ENCODE measurements around the gene CHD6.

The CHD6 gene

DNA sequence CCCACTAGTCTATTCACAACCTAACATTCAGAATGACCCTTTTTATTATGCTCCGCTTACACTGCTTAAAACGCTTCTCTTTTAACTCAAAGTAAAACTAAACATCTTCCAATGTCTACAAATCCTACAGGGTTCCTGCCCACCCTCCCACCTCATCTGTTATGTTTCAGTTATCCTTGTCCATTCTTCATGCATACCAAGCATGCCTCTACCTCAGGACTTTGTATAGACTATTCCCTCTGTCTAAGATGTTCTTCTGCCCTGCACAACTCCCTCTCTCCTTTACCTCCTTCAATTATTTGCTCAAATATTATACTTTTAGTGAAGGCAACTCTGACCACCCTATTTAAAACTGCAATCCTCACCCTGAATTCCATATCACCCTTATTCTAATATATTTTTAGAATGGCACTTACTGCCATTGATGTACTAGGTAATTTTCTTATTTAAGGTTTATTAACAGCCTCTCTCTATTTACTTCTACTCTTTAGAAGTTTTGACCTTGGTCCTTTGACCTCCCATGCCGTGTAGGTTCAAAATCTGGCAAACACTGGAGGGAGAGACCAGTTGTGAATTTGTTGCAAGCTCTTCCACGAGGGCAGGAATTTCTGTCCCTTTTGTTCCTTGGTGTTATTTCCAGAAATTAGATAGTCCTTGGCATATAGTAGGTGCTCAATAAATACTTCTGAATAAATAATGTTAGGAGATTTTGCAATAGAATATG is 111.8 kb downstream of the CHD6 start:
- no peak for DNase-seq

DNA sequence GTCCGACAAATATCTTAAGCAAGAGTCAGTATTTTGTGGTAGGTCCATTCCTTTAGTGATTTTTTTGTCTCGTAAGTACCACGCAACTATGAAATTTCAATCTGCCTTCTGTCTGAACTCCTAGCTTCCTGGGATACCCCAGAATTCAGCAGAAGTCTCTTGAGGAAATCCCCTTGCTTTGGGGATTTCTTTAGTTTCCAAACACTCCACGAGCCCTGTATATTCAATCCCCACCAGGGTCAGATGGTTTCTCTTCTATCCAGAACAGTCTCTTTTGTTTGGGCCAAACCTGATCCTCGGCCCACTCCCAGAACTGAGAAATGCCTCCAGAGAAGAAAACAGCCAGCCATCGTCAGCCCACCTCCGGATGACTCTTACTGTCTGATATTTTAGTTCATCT is 113.0 kb downstream of the CHD6 start:
- no peak for DNase-seq

DNA sequence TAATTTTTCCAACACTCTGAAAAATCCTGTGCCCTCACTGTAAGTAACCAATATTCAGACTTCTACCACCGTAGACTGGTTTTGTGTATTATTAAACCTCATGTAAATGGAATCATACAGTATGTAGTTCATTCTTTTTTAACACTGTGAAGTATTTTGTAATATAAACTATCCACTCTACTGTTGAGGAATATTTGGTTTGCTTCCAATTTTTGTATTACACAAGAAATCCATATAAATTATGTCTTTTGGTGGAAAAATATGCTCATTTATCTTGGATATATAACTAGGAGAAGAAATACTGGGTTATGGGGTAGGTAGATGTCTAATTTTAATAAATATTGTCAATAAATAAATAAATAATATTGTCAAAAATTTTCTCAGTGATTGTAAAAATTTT is 116.8 kb downstream of the CHD6 start:
- DNase-seq = no peak

DNA sequence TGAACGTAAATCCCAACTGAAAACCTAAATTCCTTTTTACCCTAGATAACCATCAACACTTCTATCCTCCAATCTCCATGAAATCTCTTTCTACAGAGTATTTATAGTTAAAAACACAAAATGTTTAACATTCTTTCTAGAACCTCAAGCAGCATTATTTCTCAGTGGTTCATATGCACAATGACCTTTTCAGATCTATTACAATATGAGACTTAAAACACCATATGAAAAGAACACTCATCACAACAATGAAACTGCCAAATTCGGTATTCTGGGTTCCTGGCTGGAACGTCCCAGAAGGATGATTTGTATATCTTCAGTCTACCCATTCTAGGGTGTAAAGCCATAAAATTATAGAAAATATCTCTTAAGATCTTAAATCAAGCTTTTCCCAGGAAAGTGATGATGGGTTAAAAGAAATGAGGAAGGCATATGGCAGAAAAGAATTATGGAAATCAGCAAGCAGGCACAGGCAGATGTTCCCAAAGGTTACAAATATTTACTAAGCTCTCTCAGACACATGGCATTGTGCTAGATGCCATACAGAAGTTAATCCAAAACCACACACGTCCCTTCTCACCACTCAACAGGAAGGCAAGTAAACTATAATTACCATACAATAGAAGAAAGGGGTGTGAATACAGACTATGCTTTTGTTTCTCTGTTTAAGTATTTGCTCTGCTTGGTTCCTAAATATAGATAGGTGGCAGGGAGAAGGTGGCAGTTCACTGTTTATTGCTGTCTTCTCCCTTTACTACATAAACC is 118.0 kb downstream of the CHD6 start:
- no peak for DNase-seq

DNA sequence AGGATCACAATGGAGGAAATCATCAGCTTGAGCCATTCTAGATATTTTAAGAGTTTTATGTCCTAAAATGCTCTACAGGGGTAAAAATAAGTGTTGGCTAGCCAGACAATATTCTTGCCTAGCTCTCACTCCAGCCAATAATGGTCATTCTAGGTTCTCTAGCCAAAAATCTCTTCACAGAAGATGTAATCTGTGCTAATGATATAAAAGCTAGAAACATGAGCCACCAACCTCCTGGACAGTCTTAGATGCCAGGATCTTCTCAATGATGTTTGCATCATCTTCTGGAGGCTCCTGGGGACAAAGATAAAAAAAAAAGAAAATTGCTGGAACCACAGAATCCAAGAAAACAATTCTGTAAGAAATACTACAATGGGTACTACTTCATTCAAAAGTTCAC is 119.1 kb downstream of the CHD6 start:
- DNase-seq = no peak

DNA sequence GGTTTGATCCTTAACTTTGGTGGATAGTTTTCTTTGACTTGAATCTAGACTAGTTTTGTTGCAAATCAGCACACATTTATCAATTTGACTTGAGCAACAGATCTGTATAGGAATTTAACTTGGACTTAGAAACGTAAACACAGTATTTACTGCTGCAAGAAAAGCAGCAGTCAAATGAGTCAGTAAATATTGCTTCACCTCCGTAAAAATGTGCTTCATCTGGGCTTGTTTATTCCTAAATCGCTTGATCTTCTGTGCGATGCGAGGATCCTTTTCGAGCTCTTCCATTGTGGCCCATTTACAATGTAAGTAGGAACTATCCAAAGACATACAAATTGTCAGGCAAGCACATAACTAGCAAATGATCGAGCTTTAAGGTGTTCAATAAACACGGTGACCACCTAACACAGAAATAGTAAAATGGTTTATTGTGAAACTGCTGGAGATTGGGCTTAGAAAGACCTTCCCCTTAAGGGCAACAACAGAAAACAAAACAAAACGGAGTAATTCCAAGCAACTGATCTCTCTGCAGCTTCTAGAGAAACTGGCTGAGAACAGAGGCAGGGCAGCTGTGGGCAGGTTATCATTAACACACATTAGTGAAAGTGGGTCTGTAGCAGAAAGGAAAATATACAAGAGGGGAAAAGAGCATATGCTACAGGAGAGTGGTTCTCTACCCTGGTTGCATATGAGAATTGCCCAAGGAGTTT is 120.8 kb downstream of the CHD6 start:
- DNase-seq = no peak

DNA sequence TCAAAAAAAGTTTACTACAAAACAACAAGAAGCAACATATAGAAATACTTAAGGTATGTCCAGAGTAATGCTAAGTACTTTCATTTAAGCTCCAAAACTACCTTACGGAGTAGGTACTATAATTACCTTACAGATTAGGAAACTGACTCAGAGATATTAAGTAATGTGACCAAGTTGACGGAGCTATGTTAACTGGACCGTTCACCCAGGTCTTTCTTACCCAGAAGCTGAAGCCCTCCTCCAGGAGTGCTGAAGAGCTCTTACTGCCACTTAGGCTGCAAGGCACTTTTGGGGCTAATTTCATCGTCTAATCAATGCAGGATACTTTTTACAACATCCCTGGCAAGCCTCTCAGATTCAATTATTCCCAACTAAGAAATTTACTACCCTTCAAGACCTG is 123.7 kb downstream of the CHD6 start:
- DNase-seq = no peak

DNA sequence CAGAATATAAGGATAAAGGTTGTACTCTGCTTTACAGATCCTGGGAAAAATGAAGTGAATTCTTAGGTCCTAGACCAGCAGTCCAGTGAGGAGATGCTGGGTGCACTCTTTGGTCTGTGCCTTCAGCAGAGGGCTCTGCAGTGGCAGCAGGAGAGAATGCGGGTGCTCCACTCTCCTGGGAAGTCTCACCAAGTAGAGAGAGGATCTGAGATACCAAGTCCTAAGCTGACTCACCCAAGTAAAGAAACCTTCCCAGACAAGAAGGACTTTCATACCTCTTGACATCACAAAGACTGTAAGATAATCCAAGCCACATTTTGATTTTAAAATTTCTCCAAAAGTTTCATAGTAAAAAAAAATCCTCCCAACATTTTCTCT is 134.6 kb downstream of the CHD6 start:
- no peak for DNase-seq

DNA sequence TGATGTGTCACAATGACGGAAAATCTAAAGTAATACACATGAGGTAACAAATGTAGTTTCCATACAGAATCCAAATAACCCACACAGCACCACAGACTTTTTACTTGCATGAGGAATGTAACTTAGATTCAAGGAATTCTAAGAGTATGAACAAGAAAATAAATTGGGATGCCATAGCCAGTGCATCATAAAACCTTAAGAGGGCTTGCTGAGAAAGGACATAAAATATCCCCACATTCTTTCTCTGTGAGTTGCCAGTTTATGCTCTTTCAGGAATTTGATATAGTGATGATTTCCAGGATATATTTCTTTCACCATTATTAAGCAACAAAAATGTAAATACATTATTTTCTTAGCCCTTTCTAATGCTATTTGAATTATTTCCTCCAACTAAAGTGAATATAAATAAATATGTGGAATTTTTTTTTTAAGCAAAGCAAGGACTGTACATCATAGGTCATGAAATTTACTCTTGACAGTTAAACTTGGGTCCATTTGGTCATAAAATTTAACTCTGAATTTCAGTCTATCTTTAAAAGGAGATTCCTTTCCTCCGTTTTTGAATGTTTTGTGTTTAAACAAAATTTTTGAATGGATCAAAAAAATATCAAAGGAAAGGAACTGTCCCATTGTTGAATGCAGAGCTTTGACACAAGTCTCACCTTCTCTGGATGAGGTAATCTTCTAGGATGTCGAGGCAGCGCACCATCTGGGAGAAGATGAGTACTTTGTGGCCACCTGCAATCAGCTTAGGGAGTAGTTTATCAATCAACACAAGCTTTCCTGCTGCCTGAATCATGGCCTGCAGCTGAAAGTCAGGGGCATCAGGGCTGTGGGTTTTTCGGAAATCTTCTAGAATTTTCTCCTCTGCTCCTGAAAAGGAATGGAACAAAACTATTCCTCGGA is 135.3 kb downstream of the CHD6 start:
- no peak for DNase-seq

DNA sequence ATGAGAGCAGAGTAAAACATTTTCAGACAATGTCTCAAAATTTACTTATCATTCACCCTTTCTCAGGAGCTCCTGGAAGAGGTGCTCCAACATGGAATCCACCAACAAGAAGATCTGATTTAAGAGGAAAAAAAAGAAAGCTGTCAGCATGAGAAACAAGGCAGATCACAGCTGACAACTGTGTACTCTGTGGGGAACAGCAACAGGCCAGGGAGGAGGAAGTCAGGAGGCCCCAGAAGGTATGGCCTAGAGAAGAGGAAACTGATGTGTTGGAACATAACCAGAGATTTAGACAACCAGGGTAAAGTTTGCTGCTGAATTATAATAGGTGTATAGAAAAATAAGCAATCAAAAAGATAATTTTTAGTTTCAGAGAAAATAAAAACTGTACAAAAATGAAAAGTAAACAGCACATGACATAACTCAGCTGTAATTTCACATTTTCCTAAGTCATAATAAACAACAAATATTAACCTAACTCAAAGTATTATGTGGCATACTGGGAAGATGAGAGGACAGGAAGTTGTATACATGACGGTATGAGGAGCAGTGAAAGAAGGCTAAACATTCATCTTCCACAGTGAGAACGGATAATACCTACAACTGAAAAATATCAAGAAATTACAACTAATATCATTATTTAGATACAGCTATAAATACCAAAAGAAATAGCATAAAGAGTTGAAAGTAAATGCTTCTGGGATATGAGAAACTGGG is 138.0 kb downstream of the CHD6 start:
- DNase-seq = no peak

DNA sequence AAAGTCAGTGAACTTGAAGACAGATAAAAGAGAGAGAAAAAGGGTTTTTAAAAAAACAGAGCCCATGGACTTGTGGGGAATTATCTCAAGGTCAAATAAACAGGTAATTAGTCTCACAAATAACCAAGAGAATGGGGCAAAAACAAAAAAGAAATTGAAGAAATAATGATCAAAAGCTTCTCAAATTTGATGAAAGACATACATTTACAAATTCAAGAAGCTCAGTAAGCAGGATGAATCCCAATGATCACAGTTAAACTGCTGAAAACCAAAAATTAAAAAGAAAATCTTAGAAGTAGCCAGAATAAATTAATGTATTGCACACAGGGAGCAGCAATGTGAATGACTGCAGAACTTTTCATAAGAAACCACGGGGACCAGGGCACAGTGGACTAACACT is 139.1 kb downstream of the CHD6 start:
- no peak for DNase-seq

DNA sequence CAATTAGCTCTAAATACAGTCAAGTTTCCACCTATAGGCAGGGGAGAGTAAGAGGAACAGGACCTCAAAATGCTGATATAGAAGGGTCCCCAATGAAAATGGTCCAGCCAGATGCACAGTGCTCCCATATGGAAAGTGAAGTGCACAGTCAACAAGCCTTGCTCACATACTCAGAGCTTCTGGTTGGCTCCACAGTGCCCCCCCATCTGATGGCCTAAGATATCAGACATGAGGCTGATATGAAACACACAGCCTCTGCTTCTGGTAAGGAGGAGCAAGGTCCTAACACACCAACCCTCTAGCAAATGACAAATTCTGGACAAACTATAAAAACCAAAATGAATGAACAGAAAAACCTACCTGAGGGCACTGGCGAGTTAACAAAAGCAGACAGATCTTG is 140.2 kb downstream of the CHD6 start:
- no peak for DNase-seq

DNA sequence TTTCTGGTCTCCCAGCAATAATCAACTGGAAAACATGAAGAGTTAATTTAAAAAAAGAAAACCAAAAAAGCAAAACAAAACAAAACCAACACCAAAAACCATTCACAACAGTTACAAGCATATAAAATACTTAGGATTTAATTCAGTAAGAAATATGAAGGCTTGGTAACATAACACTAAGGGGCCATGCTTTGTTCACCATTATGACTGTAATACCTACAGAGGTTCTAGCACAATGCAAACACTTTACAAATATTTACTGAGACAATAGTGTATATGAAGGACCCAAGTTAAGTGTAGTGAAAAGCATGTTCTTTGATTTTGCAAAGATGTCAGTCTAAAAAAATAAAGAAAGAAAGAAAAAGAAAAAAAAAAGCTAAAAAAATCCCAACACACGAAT is 141.7 kb downstream of the CHD6 start:
- DNase-seq = no peak

DNA sequence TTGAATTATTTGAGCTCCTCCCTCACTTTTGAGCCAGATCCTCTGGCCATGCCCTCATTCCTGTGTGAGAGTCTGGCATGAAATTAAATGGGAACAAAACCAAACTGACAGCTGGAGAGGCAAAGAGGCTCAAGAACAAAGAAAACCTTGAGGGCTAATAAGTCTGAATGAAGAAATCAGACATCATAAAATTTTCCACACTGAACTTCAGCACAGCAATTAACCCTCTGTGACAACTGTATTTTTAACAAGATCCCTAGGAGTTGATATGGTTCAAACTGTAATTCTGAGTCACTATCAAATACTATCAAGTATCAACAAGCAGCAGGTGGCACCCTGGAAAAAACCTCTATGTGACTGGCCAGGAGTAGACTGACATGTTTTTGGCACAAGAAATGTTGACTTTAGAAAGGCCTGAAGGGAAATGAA is 142.2 kb downstream of the CHD6 start:
- DNase-seq = no peak

DNA sequence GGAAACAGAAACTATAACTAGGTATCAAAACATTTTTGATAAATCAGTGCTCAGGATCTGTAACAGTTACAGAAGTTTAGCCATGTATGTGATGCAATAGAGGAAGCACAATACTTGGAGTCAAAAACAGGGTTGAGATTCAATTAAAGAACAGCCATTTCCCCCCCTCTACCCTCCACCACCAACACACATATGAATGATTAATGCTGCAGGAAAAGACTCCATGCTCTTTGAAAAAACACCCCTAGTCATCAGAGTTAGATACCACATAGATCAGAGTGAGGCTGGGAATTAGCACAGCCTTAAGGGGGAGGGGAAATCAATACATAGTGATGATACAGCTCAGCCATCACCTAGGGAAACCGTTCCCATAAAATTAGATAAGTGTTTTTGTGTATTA is 142.7 kb downstream of the CHD6 start:
- no peak for DNase-seq

DNA sequence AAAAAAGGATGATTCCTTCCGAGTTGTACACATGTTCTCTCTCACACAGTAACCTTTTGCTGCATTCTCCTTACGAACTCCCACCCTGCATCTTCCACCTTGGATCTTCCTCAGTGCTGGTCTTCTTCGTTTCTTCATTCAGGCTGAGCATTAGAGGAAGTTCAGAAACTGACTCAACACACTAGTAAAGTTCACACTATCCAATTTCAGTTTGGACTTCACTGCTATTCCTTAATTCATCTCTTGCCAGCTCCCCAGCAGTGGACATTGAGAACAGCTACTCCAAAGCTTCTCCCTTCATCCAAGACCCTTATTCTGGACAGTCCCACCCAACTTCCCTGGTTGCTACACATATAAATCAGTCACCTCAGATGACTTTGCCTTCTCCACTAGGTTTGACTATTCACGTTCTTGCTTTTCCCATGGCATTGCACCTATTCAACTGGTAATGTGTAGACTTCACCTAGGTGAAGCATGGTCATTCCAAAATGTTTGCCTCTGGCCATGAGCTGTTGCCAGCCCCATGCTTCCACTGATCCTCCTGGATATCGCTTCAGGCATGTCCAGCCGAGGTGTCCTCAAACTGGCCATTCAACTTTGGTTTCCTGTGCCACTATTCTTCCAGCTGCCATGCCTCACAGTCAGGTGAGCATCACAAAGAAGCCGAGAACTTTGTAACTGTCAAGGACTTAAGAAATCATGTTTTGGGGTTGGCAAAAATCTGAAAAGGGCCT is 147.6 kb downstream of the CHD6 start:
- DNase-seq = no peak

DNA sequence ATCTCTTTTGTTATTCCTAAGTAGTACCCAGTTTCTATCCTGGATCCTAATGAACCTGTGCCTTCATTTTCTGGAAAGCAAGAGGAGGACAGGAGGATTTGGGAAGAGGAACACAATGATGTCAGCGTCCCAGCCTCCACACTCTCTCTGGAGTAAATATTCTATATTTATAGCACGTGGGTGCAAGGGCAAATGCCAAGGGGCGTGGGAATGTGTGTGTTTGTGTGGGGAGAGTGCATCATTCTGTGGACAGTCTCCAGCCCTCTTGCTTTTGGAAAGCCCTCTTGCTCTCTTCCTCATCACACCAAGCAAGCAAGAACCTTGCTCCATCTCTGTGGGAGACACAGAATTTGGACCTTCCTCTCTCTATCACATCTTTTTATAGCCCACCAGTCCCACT is 148.3 kb downstream of the CHD6 start:
- no peak for DNase-seq

DNA sequence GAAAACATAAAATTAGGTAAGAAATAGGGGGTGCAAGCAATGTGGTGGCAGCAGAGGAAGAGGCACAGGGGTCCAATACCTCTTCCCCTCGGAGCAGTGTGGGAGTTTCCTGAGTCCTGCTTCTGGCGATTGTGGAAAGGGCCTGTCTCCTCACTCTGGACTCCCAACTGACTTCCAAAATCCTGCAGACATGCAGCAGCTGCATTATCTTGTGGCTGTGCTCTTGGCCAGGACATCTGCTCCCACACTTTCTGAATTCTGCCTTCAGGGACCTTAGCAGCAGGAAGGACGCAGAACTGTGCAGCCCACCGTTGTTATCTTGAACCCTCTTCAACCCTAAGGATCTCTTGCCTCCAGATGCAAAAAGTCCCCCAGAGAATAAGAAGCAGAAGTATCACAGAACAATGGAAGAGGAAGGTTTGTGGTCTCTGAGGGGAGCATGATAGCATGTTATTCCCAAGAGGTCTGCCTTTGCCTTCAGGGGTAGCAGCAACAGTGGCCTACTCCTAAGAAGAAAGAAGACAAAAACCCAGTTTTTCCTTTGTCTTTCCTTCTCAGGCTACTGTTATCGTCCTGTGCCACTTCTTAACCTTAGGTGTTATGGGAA is 149.1 kb downstream of the CHD6 start:
- DNase-seq = no peak

DNA sequence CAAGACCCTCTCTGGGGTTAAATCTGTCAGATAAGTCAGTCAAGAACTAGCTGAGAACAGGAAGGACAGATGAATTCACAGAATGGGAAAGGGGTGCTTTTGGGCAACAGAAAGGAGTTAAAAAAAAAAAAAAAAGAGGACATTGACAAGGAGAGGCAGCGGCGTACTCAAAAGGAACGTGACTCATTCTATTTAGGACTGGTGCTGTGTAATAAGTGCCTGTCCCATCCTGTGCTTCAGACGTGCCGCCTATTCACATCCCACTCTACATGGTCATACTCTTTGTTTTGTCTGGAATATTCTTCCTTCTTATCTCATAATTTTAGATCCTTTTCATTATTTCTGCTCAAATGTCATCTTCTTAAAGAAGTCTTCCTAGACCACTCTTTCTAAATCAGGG is 150.5 kb downstream of the CHD6 start:
- no peak for DNase-seq

DNA sequence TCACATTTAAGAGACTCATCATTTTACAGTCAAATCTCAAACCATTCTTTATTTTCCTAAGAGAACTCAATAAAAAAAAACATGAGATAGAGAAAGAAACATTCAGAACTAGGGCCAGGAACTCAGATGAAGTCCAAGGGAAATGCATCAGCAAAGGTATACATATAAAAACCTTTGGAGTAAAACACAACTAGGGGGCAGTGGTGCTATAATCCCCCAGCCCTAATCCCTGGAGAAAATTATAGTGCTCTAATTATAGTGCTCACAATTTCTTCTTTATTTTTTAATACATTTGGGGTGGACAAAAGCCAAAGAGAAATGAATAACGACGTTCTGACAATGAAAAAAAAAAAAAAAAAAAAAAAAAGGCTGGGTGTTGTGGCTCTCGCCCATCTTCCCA is 151.0 kb downstream of the CHD6 start:
- DNase-seq = no peak

DNA sequence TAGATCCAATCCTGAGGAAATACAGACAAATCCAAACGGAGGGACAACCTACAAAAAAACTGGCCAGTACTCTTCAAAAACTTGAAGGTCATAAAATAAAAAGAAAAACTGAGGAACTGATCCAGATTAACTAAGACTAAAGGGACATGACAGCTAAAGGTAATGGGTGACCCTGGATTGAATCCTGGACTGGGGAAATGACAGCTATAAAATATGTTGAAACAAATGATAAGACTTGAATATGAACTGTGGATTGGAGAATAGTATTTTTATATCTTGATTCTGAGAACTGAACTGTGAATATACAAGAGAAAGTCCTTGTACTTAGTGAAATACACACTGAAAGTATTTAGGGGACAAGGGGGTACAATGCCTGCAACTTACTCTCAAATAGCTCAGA is 154.6 kb downstream of the CHD6 start:
- DNase-seq = no peak
